ENCODE results near the gene SERPINH1. TPM values are rescaled to one million over a fixed set of nuclear protein-coding genes. Genes with fewer than 3 reads are reported as not detected.

Gene SERPINH1
- total RNA-seq, 4 donors from 2014 or later = 56.9 to 111 (median 95.5) TPM

DNA sequence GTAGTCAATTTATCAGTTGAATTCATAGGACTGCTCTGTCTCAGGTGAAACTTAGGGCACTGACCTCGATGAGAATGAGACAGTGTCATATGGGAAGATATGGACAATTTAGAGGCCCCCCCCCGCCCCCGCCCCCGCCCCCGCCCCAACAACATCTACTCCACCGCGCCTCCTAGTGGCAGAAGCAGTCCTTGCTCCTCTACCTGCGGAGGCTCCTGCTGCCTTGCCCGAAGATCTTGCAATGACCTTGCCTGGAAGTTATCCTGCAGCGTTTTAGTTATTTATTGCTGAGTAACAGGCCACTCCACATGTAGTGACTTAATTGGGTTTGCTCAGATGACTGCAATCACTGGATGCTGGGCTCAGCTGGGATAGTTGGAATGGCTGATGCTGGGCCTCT lies 15.2 kb downstream of the SERPINH1 start:
- no peak for DNase-seq (ENCODE audit: low spot score in 2 of 2)
- Histone ChIP-seq H3K36me3 (peaks cover 20% of the 10 kb centered on the region), H3K4me1 (peaks cover 16% of the 10 kb centered on the region), H3K27ac (no peak overlapping the region), H3K27me3 (no peaks in the 10 kb centered on the region), H3K4me3 (no peak overlapping the region), H3K9me3 (no peaks in the 10 kb centered on the region)
- TF ChIP-seq, protein P1, sequence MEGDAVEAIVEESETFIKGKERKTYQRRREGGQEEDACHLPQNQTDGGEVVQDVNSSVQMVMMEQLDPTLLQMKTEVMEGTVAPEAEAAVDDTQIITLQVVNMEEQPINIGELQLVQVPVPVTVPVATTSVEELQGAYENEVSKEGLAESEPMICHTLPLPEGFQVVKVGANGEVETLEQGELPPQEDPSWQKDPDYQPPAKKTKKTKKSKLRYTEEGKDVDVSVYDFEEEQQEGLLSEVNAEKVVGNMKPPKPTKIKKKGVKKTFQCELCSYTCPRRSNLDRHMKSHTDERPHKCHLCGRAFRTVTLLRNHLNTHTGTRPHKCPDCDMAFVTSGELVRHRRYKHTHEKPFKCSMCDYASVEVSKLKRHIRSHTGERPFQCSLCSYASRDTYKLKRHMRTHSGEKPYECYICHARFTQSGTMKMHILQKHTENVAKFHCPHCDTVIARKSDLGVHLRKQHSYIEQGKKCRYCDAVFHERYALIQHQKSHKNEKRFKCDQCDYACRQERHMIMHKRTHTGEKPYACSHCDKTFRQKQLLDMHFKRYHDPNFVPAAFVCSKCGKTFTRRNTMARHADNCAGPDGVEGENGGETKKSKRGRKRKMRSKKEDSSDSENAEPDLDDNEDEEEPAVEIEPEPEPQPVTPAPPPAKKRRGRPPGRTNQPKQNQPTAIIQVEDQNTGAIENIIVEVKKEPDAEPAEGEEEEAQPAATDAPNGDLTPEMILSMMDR (IDR thresholded peaks at IDR 0.05) = peak in 1 of 2 donors; percentile 58
- no peak for TF ChIP-seq EP300 (IDR thresholded peaks at IDR 0.05)
- WGBS = 25% methylated on average over 2 of the region's 10 CpGs

DNA sequence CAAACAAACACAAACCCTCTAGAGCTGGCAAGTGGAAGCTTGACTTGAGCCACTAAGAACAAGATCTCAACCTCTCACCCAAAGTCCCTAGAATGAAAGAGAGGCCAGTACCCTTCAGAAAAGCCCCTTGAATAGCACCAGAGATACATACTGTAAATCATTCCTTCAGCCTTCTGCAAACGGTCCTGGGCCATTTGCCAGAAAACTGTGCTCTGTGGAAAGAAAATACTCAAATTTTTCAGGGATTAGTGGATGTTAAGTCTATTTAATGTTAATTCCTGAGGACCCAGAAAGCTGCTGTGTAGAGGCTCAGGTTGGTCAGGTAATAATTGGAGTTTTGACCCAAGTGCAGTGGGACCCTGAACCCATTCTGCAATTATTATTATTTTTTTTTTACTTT lies 16.9 kb downstream of the SERPINH1 start:
- Histone ChIP-seq H3K27me3 (no peaks in the 10 kb centered on the region), H3K27ac (no peak overlapping the region), H3K4me1 (peaks cover 33% of the 10 kb centered on the region), H3K36me3 (peaks cover 2% of the 10 kb centered on the region), H3K4me3 (no peak overlapping the region), H3K9me3 (no peaks in the 10 kb centered on the region)
- TF ChIP-seq POLR2A (IDR thresholded peaks at IDR 0.05) = no peak
- TF ChIP-seq EP300 (IDR thresholded peaks at IDR 0.05) = no peak
- no peak for TF ChIP-seq POLR2AphosphoS5 (IDR thresholded peaks at IDR 0.05)
- TF ChIP-seq, protein P1 (IDR thresholded peaks at IDR 0.05) = no peak
- DNase-seq (ENCODE audit: low spot score in 2 of 2) = no peak
- WGBS = 11% methylated on average over 1 of the region's 1 CpG

DNA sequence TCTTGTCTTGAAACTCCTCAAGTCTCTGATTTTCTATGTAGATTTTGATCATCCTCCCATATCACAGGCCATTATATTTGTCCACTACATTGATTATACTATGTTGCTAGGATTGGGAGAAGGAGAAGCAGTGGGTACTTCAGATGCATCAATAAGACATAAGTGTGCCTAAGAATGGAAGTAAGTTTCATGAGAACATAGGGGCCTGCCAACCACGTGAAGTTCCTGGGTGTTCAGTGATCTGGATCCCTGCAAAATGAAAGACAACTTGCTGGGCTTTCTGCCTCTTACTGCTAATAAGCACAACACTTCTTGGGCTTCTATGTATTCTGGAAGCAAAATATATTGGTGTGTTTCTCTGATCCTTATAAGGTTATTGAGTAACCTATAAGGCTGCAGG lies 17.8 kb downstream of the SERPINH1 start:
- no peak overlapping the region for H3K27ac ChIP-seq
- H3K4me1 ChIP-seq = peaks cover 39% of the 10 kb centered on the region
- no peaks in the 10 kb centered on the region for H3K36me3 ChIP-seq
- no peaks in the 10 kb centered on the region for H3K27me3 ChIP-seq
- TF ChIP-seq POLR2A (IDR thresholded peaks at IDR 0.05) (no peak), POLR2AphosphoS5 (IDR thresholded peaks at IDR 0.05) (no peak), EP300 (IDR thresholded peaks at IDR 0.05) (no peak)
- TF ChIP-seq, protein P1 (IDR thresholded peaks at IDR 0.05) = no peak
- no peak for DNase-seq (ENCODE audit: low spot score in 2 of 2)
- no peaks in the 10 kb centered on the region for H3K9me3 ChIP-seq
- WGBS = 100% methylated on average over 1 of the region's 1 CpG
- H3K4me3 ChIP-seq = no peak overlapping the region

DNA sequence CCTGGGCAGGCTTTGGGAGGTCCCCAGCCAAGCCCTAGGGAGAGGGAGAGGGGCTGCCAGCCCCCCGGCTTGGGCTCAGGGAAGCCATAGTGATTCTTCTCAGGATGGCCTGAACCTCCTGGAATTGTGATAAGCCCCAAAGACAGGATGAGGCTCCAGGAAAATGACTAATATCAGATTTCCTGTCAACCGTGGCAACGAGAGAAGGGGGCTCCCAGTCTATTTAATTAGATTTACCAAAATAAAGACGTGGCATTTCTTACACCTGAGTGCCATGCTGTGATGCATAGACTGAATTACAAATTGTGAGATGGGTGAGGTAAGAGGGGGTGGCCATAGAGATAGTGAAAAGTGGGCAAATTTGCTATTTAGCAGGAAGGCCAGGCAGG lies 20.4 kb downstream of the SERPINH1 start:
- peaks cover 24% of the 10 kb centered on the region for H3K4me1 ChIP-seq
- H3K27ac ChIP-seq = peak overlapping the region; percentile 96
- TF ChIP-seq, protein P1 (IDR thresholded peaks at IDR 0.05) = no peak
- no peaks in the 10 kb centered on the region for H3K9me3 ChIP-seq
- DNase-seq (ENCODE audit: low spot score in 2 of 2) = no peak
- no peaks in the 10 kb centered on the region for H3K27me3 ChIP-seq
- H3K36me3 ChIP-seq = no peaks in the 10 kb centered on the region
- 51% methylated on average over 4 of the region's 4 CpGs for WGBS
- H3K4me3 ChIP-seq = peak overlapping the region; percentile 72

DNA sequence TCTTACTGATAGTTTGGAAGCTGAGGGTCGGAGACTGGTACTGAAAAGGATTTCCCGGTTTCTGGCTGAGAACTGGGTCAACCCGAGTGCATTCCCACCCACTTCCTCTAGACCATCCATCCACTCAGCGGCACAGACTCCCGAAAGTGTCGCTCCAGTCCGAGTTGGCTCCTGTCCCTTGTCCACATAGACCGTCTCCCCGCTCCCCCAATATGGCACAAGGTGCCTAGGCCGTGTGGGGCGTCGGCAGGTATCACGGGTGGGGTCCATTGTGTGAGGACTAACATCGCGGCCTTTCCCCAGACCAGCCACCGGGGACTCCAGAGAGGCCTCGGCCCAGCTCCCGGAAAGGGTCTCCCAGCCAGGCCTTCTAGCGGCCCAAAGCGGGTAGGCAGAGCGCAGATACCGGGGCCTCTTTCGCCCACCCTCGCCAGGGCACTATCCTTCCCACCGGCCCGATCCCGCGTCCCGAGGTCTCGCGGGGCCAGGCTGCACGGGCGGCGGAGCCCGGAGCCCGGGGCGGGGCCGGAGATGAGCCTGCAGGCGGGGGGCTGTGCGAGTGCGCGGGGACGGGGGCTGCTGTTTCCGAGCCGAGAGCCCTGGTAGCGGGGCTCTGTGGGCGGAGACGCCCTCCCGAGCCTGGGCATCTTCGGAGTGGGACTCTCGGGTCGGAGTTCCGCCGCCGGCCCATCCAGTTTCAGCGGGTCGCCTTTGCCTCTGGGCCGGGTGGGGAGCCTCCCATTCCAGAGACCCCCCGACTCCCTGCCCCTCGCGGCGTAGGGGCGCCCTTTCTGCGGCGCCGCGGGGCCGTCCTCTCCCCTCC lies 21.1 kb downstream of the SERPINH1 start:
- Histone ChIP-seq H3K27ac (peak overlapping the region; percentile 96), H3K27me3 (no peaks in the 10 kb centered on the region), H3K4me1 (peaks cover 24% of the 10 kb centered on the region), H3K36me3 (no peaks in the 10 kb centered on the region), H3K4me3 (peak overlapping the region; percentile 72), H3K9me3 (no peaks in the 10 kb centered on the region)
- 3% methylated on average over 32 of the region's 68 CpGs for WGBS
- peak; percentile 85 to 87 for DNase-seq (ENCODE audit: low spot score in 2 of 2)
- TF ChIP-seq, protein P1 (IDR thresholded peaks at IDR 0.05) = peak; percentile 36
- peak in 1 of 2 donors; percentile 12 for TF ChIP-seq POLR2A (IDR thresholded peaks at IDR 0.05)
- TF ChIP-seq POLR2AphosphoS5 (IDR thresholded peaks at IDR 0.05) = peak in 1 of 3 donors; percentile 22
- no peak for TF ChIP-seq EP300 (IDR thresholded peaks at IDR 0.05)
